ENCODE data around the gene SHANK1. TPM values are rescaled to one million over a fixed set of nuclear protein-coding genes. Genes with fewer than 3 reads are reported as not detected.
"Not testable (repeated sequence)": the region's sequence is repeated elsewhere in the genome, so short reads cannot be mapped to it uniquely, and the experiment has no call there.

Gene SHANK1
- total RNA-seq, 3 donors from 2014 or later (not counting 1 experiment from before 2014, with no cell fraction given): 0.05 to 0.75 (median 0.20) TPM

DNA sequence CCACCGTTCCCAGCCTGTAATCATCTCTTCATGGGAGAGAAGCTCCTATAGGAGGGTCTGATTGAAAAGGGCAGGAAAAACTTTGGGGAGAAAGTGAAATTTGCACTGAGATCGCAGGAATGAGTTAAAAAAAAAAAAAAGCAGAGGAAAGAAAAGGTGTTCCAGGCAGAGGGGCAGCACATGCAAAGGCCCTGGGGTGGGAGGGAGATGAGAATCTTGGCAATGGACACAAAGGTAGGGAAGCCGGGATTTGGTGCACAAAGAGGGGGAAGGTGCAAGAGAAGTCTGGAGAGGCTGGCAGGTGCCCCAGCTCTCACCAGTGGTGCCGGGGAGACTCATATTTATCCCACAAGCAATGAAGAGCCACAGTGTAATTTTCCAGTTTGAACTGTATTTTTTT is 34.3 kb upstream of the SHANK1 start:
- no peaks in the 10 kb centered on the region for H3K36me3 Mint-ChIP-seq
- TF ChIP-seq, protein P1, sequence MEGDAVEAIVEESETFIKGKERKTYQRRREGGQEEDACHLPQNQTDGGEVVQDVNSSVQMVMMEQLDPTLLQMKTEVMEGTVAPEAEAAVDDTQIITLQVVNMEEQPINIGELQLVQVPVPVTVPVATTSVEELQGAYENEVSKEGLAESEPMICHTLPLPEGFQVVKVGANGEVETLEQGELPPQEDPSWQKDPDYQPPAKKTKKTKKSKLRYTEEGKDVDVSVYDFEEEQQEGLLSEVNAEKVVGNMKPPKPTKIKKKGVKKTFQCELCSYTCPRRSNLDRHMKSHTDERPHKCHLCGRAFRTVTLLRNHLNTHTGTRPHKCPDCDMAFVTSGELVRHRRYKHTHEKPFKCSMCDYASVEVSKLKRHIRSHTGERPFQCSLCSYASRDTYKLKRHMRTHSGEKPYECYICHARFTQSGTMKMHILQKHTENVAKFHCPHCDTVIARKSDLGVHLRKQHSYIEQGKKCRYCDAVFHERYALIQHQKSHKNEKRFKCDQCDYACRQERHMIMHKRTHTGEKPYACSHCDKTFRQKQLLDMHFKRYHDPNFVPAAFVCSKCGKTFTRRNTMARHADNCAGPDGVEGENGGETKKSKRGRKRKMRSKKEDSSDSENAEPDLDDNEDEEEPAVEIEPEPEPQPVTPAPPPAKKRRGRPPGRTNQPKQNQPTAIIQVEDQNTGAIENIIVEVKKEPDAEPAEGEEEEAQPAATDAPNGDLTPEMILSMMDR (IDR thresholded peaks at IDR 0.05): no peak

DNA sequence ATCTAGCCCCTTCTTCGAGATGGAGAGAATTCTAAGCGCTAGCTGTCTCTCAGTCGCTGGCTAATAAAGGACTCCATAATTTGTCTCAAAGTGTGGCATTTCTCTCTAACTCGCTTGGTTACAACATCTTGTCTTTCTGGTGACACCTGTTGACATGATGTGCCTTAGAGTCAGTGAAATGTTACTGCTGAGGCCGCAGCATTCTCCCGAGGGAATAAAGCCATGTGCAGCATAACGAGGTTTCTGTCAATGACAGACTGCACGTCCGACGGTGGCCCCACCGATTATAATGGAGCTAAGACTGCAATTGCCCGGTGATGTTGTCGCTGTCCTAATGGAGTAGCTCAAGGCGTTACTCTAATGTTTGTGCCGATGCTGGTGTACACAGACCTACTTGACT is 30.4 kb upstream of the SHANK1 start:
- H3K27ac ChIP-seq (ENCODE audit: low read length): no peak overlapping the region
- TF ChIP-seq, protein P1 (IDR thresholded peaks at IDR 0.05): no peak

More for the DNA sequence above, 34.3 kb upstream of the SHANK1 start:
- no peak overlapping the region for H3K27ac ChIP-seq (ENCODE audit: low read length)
- no peaks in the 10 kb centered on the region for H3K27me3 ChIP-seq (ENCODE audit: control insufficient read depth, insufficient read depth, low read length)
- no peaks in the 10 kb centered on the region for H3K36me3 ChIP-seq (ENCODE audit: control insufficient read depth, insufficient read depth, low read length)
- 76% methylated on average over 4 of the region's 4 CpGs for WGBS (ENCODE audit: insufficient coverage)
- Mint-ChIP-seq H3K9me3 (no peaks in the 10 kb centered on the region), H3K4me3 (no peak overlapping the region), H3K27me3 (ENCODE audit: low read depth in 2 of 2) (peaks cover 7 to 14% of the 10 kb centered on the region in 2 donors), H3K4me1 (no peaks in the 10 kb centered on the region), H3K27ac (no peak overlapping the region)
- H3K4me1 ChIP-seq (ENCODE audit: control insufficient read depth, insufficient read depth, low read length): no peaks in the 10 kb centered on the region
- H3K4me3 ChIP-seq (ENCODE audit: low read length): no peak overlapping the region
- ATAC-seq: no peak
- H3K9me3 ChIP-seq (ENCODE audit: control insufficient read depth, insufficient read depth, low read length): no peaks in the 10 kb centered on the region
- DNase-seq: no peak
- intact Hi-C loops (cut with micrococcal nuclease): no loop called here

DNA sequence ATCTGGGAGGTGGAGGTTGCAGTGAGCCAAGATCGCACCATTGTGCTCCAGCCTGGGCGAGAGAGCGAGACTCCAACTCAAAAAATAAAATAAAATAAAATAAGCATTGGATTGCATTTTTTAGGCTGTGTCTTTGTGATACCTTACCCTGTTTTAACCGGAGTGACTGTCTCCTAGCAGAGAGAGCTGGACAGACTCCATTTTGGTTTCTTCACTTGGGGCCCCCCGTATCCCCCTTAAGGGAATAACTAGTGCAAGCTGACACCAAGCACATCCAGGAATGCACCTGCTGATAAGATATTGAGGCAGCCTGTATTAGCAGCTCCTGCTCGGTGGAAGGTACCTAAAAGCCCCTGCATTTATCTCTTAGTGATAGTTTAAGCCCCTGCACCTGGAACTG is 29.9 kb upstream of the SHANK1 start:
- H3K4me1 ChIP-seq (ENCODE audit: control insufficient read depth, insufficient read depth, low read length): no peaks in the 10 kb centered on the region
- H3K4me3 ChIP-seq (ENCODE audit: low read length): no peak overlapping the region
- WGBS (ENCODE audit: insufficient coverage): 81% methylated on average over 3 of the region's 6 CpGs
- no peak overlapping the region for H3K27ac ChIP-seq (ENCODE audit: low read length)
- no peaks in the 10 kb centered on the region for H3K27me3 ChIP-seq (ENCODE audit: control insufficient read depth, insufficient read depth, low read length)
- H3K9me3 ChIP-seq (ENCODE audit: control insufficient read depth, insufficient read depth, low read length): no peaks in the 10 kb centered on the region
- no peaks in the 10 kb centered on the region for H3K36me3 ChIP-seq (ENCODE audit: control insufficient read depth, insufficient read depth, low read length)
- no peak overlapping the region for H3K4me3 Mint-ChIP-seq
- DNase-seq (no peak), ATAC-seq (no peak)
- H3K36me3 Mint-ChIP-seq: no peaks in the 10 kb centered on the region
- TF ChIP-seq, protein P1 (IDR thresholded peaks at IDR 0.05): no peak
- H3K27me3 Mint-ChIP-seq (ENCODE audit: low read depth in 2 of 2): peaks cover 0 to 9% of the 10 kb centered on the region in 2 donors
- no peaks in the 10 kb centered on the region for H3K9me3 Mint-ChIP-seq
- no peaks in the 10 kb centered on the region for H3K4me1 Mint-ChIP-seq
- intact Hi-C loops (cut with micrococcal nuclease): no loop called here
- no peak overlapping the region for H3K27ac Mint-ChIP-seq

More for the DNA sequence above, 30.4 kb upstream of the SHANK1 start:
- Histone ChIP-seq H3K4me3 (ENCODE audit: low read length) (no peak overlapping the region), H3K36me3 (ENCODE audit: control insufficient read depth, insufficient read depth, low read length) (no peaks in the 10 kb centered on the region), H3K4me1 (ENCODE audit: control insufficient read depth, insufficient read depth, low read length) (no peaks in the 10 kb centered on the region), H3K27me3 (ENCODE audit: control insufficient read depth, insufficient read depth, low read length) (no peaks in the 10 kb centered on the region), H3K9me3 (ENCODE audit: control insufficient read depth, insufficient read depth, low read length) (no peaks in the 10 kb centered on the region)
- Mint-ChIP-seq H3K9me3 (no peaks in the 10 kb centered on the region), H3K4me3 (no peak overlapping the region), H3K27me3 (ENCODE audit: low read depth in 2 of 2) (peaks cover 0 to 6% of the 10 kb centered on the region in 2 donors), H3K4me1 (no peaks in the 10 kb centered on the region), H3K36me3 (no peaks in the 10 kb centered on the region), H3K27ac (no peak overlapping the region)
- WGBS (ENCODE audit: insufficient coverage): 82% methylated on average over 15 of the region's 15 CpGs
- intact Hi-C loops (cut with micrococcal nuclease): no loop called here
- no peak for DNase-seq
- ATAC-seq: no peak

DNA sequence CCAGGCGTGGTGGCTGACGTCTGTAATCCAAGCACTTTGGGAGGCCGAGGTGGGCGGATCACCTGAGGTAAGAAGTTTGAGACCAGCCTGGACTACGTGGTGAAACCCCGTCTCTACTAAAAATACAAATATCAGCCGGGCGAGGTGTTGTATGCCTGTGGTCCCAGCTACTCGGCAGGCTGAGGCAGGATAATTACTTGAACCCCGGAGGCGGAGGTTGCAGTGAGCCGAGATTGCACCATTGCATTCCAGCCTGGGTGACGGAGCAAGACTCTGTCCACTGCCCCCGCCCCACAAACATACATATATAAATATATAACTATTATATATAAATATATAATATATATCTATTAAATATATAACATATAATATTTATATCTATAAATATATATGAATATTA is 27.5 kb upstream of the SHANK1 start:
- H3K9me3 Mint-ChIP-seq; ATAC-seq; H3K27ac Mint-ChIP-seq; H3K4me1 ChIP-seq (ENCODE audit: control insufficient read depth, insufficient read depth, low read length); H3K9me3 ChIP-seq (ENCODE audit: control insufficient read depth, insufficient read depth, low read length); H3K27me3 ChIP-seq (ENCODE audit: control insufficient read depth, insufficient read depth, low read length); H3K4me3 ChIP-seq (ENCODE audit: low read length); DNase-seq; H3K4me1 Mint-ChIP-seq; H3K36me3 Mint-ChIP-seq; H3K27ac ChIP-seq (ENCODE audit: low read length); H3K36me3 ChIP-seq (ENCODE audit: control insufficient read depth, insufficient read depth, low read length); H3K4me3 Mint-ChIP-seq; intact Hi-C loops (cut with micrococcal nuclease): not testable (repeated sequence)
- peaks cover 0 to 11% of the 10 kb centered on the region in 2 donors for H3K27me3 Mint-ChIP-seq (ENCODE audit: low read depth in 2 of 2)
- 92% methylated on average over 12 of the region's 14 CpGs for WGBS (ENCODE audit: insufficient coverage)
